K562 (cell line): ENCODE results near the gene WWC2. TPM values are rescaled to one million over a fixed set of nuclear protein-coding genes. Genes with fewer than 3 reads are reported as not detected.

ENCODE experiments used
- ATAC-seq: fragments of 200-7000 bp; cut with Tn5 transposase; 3 replicates; pipeline ENCODE4 v1.9.1; 2020; ENCODE audit warnings: moderate library complexity
- BruUV-seq: library from RNA; stranded (reverse); fragments of 400-500 nt; replicated peaks from 2 replicates; lab custom pipeline; 2021; lab: Mats Ljungman, UMichigan
- CTCF ChIA-PET: fragments of 300-600 bp; formaldehyde crosslinking; extraction: SDS; loops from one replicate; lab custom pipeline; 2021; ENCODE audit warnings: low intra/inter-chr PET ratio; lab: Yijun Ruan, JAX
- POLR2A ChIA-PET: fragments of 300-600, 350-650 bp; sonication (Branson Sonifier 250); formaldehyde crosslinking; extraction: SDS; loops from one replicate; lab custom pipeline; 2021; ENCODE audit warnings: antibody characterized with exemption, inconsistent platforms; lab: Yijun Ruan, JAX
- DNase-seq, 4 experiments: peaks; one replicate each; pipeline versions ENCODE4 v3.0.0 to v3.0.0-alpha.2; 2011 to 2018; ENCODE audit warnings: low spot score in 3 of 4, mixed read lengths in 3 of 4; ENCODE audit errors: extremely low read depth in 1 of 4
- FAIRE-seq: peaks from 2 replicates; lab custom pipeline; 2011; peaks lifted over from hg19 to GRCh38; lab: Jason Lieb, UNC
- H2AFZ ChIP-seq: 2 replicates; pipeline ENCODE4 v1.6.0; 2011; ENCODE audit warnings: low read depth, low read length, control low read depth, inconsistent platforms
- H3K27ac ChIP-seq: fragments of 200-600 bp; 3 replicates; pipeline ENCODE4 v1.8.0; 2011; ENCODE audit warnings: low read depth, mild to moderate bottlenecking, control low read depth, inconsistent platforms, low read length, moderate library complexity, mixed read lengths; ENCODE audit errors: extremely low read depth
- H3K27me3 ChIP-seq, 2 experiments: fragments of 300-600 bp in 1 of 2; 2 replicates in 1 of 2; 3 replicates in 1 of 2; pipeline versions ENCODE4 v1.6.0 to v1.8.0; 2011; ENCODE audit warnings: inconsistent platforms in 2 of 2, low read length in 2 of 2, mild to moderate bottlenecking in 1 of 2, mixed read lengths in 1 of 2, moderate library complexity in 1 of 2; ENCODE audit not compliant: control insufficient read depth in 2 of 2, insufficient read depth in 2 of 2
- H3K36me3 ChIP-seq: fragments of 300-600 bp; 3 replicates; pipeline ENCODE4 v1.8.0; 2011; ENCODE audit warnings: mild to moderate bottlenecking, low read length, inconsistent platforms; ENCODE audit not compliant: control insufficient read depth, insufficient read depth
- H3K4me1 ChIP-seq, 2 experiments: fragments of 200-600 bp in 1 of 2; replicated peaks in 1 of 2; 2 replicates in 1 of 2; 3 replicates in 1 of 2; pipeline versions ENCODE4 v1.5.1 to v1.8.0; 2011; ENCODE audit warnings: inconsistent platforms in 2 of 2, low read length in 2 of 2, mild to moderate bottlenecking in 1 of 2, mixed read lengths in 1 of 2, moderate library complexity in 1 of 2; ENCODE audit not compliant: control insufficient read depth in 2 of 2, insufficient read depth in 2 of 2
- H3K4me2 ChIP-seq: 2 replicates; pipeline ENCODE4 v1.6.1; 2011; ENCODE audit warnings: low read length, control low read depth, inconsistent platforms, mixed read lengths; ENCODE audit not compliant: insufficient read depth
- H3K4me3 ChIP-seq: fragments of 200-600 bp; sonication (generic), shearing (Covaris generic); 2 replicates; pipeline ENCODE4 v1.5.1; 2016; ENCODE audit warnings: control low read depth, inconsistent platforms
- H3K79me2 ChIP-seq: fragments of 200-600 bp; 3 replicates; pipeline ENCODE4 v1.8.0; 2011; ENCODE audit warnings: low read length, inconsistent platforms; ENCODE audit not compliant: control insufficient read depth, insufficient read depth
- H3K9ac ChIP-seq, 2 experiments: 2 replicates each; pipeline versions ENCODE4 v1.6.0 to v1.6.1; 2011; ENCODE audit warnings: low read depth in 2 of 2, low read length in 2 of 2, control low read depth in 1 of 2, inconsistent platforms in 1 of 2, mild to moderate bottlenecking in 1 of 2, mixed read lengths in 1 of 2; ENCODE audit not compliant: insufficient read depth in 1 of 2
- H3K9me1 ChIP-seq: one replicate; pipeline ENCODE4 v1.6.0; 2011; ENCODE audit warnings: inconsistent platforms, mild to moderate bottlenecking, low read length, moderate library complexity; ENCODE audit not compliant: control insufficient read depth, insufficient read depth
- H3K9me3 ChIP-seq: replicated peaks from 2 replicates; pipeline ENCODE4 v1.5.1; 2011; ENCODE audit warnings: low read depth, low read length, inconsistent platforms; ENCODE audit not compliant: control insufficient read depth, insufficient read depth
- H4K20me1 ChIP-seq: replicated peaks from 2 replicates; pipeline ENCODE4 v1.6.1; 2011; ENCODE audit warnings: low read length, inconsistent platforms, mixed read lengths; ENCODE audit not compliant: control insufficient read depth, insufficient read depth
- ETV1 ChIP-seq: fragments of 450-650 bp; conservative IDR thresholded peaks from 2 replicates; pipeline ENCODE4 v1.6.1; 2016; ENCODE audit warnings: missing genetic modification characterization, control low read depth, low read depth, missing compliant biosample characterization
- SMAD3 ChIP-seq: fragments of 450-650 bp; formaldehyde crosslinking; conservative IDR thresholded peaks from 2 replicates; pipeline ENCODE4 v1.4.0; 2020; ENCODE audit warnings: mild to moderate bottlenecking
- TAL1 ChIP-seq: fragments of 450-650 bp; IDR thresholded peaks from 2 replicates; pipeline ENCODE4 v1.6.1; 2016; ENCODE audit warnings: mild to moderate bottlenecking
- WGBS: fragments of 100-300 bp; shearing (Covaris generic); methylation state at CpG from one replicate; pipeline ENCODE4 v1.1.6; 2016; ENCODE audit warnings: low coverage, mixed read lengths; ENCODE audit not compliant: insufficient coverage; ENCODE audit errors: missing lambda C conversion rate; 5-methylcytosine and 5-hydroxymethylcytosine counted together
- in situ Hi-C: fragments of 300-500 bp; cut with MboI; formaldehyde crosslinking; loops from 4 replicates; pipeline ENCODE4 v1.15.0; 2018; ENCODE audit warnings: inconsistent platforms, mixed read lengths
- intact Hi-C: fragments of 100-400 bp; cut with micrococcal nuclease; formaldehyde crosslinking; loops from 2 replicates; pipeline ENCODE4 v1.14.2; 2022
- polyA plus RNA-seq, 8 experiments: library from polyadenylated mRNA; depleted of rRNA in 4 of 8; stranded (reverse) in 5 of 8; unstranded in 3 of 8; fragments of >200 nt; fragmentation: Nextera tagmentation in 2 of 8; fragmentation: Illumina TruSeq in 1 of 8; extraction: Ambion mirVana in 2 of 8; extraction: Trizol in 1 of 8; gene quantifications; 2 replicates each; pipeline versions ENCODE4 v1.2.1 to v1.2.3, GENCODE V29; 2011 to 2014; ENCODE audit warnings: inconsistent platforms in 1 of 8, missing spikeins in 1 of 8
- total RNA-seq, 7 experiments: library from RNA; depleted of rRNA in 6 of 7; stranded (reverse); fragments of >200 nt in 6 of 7; fragmentation: Illumina TruSeq in 2 of 7; extraction: Trizol in 2 of 7; gene quantifications; 2 replicates each; pipeline versions ENCODE4 v1.2.1 to v1.2.3, GENCODE V29; 2011 to 2021; ENCODE audit warnings: low replicate concordance in 1 of 7
- TF ChIP-seq, protein P1 (sequence below): sonication (generic); formaldehyde crosslinking; IDR thresholded peaks from 2 replicates; pipeline ENCODE4 v1.8.0; 2022; ENCODE audit warnings: mild to moderate bottlenecking, missing genetic modification reagents
- TF ChIP-seq, protein P2 (sequence below): fragments of 450-650 bp; IDR thresholded peaks from 2 replicates; pipeline ENCODE4 v1.6.1; 2017; ENCODE audit warnings: antibody characterized with exemption
- TF ChIP-seq, protein P3 (sequence below), 2 experiments: fragments of 450-650 bp in 1 of 2; sonication (generic) in 1 of 2; formaldehyde crosslinking in 1 of 2; IDR thresholded peaks in 1 of 2; conservative IDR thresholded peaks in 1 of 2; 2 replicates each; pipeline versions ENCODE4 v1.6.1 to v1.8.1; 2016 to 2023; ENCODE audit warnings: mild to moderate bottlenecking in 2 of 2, moderate library complexity in 2 of 2, inconsistent platforms in 1 of 2, missing genetic modification reagents in 1 of 2

Gene WWC2
- total and polyA plus RNA-seq, 9 of the 15 experiments (the other 6 are each of a cell fraction or from before 2014, with no cell fraction given) = 3.7 to 39.4 (median 19.6) TPM

DNA sequence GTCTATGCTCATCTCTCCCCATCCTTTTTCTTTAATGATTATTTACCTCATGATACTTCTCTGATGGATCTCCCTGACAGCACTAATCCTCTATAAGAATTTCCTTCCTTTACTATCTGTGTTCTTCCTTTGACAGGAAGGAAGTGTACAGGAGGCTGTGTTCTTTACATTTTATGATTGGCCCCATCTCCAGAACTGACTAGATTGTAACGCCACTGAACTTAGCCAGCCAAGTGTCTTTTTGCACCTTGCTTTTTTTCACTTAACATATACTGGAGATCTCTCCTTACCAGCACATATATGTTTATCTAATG, 3.9 kb upstream of the WWC2 start:
- H3K4me2 ChIP-seq = no peak overlapping the region
- POLR2A ChIA-PET = no interaction called here
- TF ChIP-seq ETV1 (tag) = peak; percentile 56; the same call in 1 of the 2 replicates
- TF ChIP-seq, protein P1, sequence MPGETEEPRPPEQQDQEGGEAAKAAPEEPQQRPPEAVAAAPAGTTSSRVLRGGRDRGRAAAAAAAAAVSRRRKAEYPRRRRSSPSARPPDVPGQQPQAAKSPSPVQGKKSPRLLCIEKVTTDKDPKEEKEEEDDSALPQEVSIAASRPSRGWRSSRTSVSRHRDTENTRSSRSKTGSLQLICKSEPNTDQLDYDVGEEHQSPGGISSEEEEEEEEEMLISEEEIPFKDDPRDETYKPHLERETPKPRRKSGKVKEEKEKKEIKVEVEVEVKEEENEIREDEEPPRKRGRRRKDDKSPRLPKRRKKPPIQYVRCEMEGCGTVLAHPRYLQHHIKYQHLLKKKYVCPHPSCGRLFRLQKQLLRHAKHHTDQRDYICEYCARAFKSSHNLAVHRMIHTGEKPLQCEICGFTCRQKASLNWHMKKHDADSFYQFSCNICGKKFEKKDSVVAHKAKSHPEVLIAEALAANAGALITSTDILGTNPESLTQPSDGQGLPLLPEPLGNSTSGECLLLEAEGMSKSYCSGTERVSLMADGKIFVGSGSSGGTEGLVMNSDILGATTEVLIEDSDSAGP = no peak
- no peak for DNase-seq
- H3K27me3 ChIP-seq = no peaks in the 10 kb centered on the region
- no peaks in the 10 kb centered on the region for H3K9me1 ChIP-seq
- intact Hi-C loops (no loop called here), in situ Hi-C loops (no loop called here)
- no peaks in the 10 kb centered on the region for H4K20me1 ChIP-seq
- no peak overlapping the region for H3K9ac ChIP-seq
- H2AFZ ChIP-seq = no peak overlapping the region
- H3K36me3 ChIP-seq = no peaks in the 10 kb centered on the region
- H3K9me3 ChIP-seq = no peaks in the 10 kb centered on the region
- CTCF ChIA-PET = no interaction called here
- peaks cover 9% of the 10 kb centered on the region for H3K79me2 ChIP-seq
- no peak overlapping the region for H3K4me3 ChIP-seq
- ATAC-seq = no peak
- 40% methylated on average over 1 of the region's 1 CpG for WGBS
- no peak overlapping the region for H3K27ac ChIP-seq
- peaks cover 0 to 29% of the 10 kb centered on the region in 2 experiments; a peak in 2 of 5 replicates for H3K4me1 ChIP-seq
- no peak for FAIRE-seq
- no TSS peak for BruUV-seq

DNA sequence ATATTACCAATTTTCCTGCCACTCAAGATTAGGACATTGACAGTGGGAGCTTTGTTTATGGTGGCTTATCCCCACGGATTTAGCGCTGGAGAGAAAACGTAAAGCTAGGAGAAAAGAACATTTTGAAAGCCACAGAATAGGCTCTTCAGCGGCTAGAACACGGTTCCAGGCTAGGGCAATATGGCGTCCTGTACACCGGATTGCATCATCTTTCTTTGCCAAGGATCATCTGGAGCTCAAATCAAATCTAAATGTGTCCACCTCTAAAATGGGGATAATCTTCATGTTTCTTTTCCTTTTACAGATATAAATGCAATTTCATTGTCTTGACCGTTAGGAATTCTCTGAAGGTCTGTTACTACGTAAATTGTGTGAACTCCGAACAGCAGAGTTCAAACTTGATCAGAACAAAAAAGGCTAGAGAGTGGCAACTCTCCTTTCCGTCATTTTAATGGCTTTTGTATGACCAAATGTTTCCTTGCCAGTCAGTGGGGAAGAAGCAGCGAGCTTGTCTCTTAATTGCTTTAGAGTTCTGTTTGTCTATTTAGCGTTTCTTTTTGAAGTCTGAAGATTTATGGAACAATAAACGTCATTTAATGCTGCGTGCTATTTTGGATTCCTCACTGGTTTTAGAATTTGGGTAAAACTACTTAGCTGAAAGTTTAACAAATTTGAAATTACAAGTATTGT, 2.6 kb upstream of the WWC2 start:
- peaks cover 22% of the 10 kb centered on the region for H3K79me2 ChIP-seq
- no peaks in the 10 kb centered on the region for H3K36me3 ChIP-seq
- POLR2A ChIA-PET = interaction anchor here (0.6 kb wide), 1 partner anchor 153 kb away, joined by 3 read pairs; no protein-coding TSS in a partner anchor
- no TSS peak for BruUV-seq
- H3K4me2 ChIP-seq = no peak overlapping the region
- peak overlapping the region; percentile 17; the same call in 1 of the 2 replicates for H2AFZ ChIP-seq
- peaks cover 3 to 29% of the 10 kb centered on the region in 2 experiments; a peak in 2 of 5 replicates for H3K4me1 ChIP-seq
- no peaks in the 10 kb centered on the region for H3K9me1 ChIP-seq
- DNase-seq = no peak
- H3K9me3 ChIP-seq = no peaks in the 10 kb centered on the region
- CTCF ChIA-PET = no interaction called here
- intact Hi-C loops = no loop called here
- H3K4me3 ChIP-seq = no peak overlapping the region
- in situ Hi-C loops = no loop called here
- H3K27ac ChIP-seq = no peak overlapping the region
- no peak overlapping the region for H3K9ac ChIP-seq
- WGBS = 62% methylated on average over 15 of the region's 15 CpGs
- ATAC-seq = no peak
- no peaks in the 10 kb centered on the region for H3K27me3 ChIP-seq
- no peaks in the 10 kb centered on the region for H4K20me1 ChIP-seq
- FAIRE-seq = no peak
- TF ChIP-seq SMAD3 (CRISPR knock-in tag) = no peak
- TF ChIP-seq, protein P2, sequence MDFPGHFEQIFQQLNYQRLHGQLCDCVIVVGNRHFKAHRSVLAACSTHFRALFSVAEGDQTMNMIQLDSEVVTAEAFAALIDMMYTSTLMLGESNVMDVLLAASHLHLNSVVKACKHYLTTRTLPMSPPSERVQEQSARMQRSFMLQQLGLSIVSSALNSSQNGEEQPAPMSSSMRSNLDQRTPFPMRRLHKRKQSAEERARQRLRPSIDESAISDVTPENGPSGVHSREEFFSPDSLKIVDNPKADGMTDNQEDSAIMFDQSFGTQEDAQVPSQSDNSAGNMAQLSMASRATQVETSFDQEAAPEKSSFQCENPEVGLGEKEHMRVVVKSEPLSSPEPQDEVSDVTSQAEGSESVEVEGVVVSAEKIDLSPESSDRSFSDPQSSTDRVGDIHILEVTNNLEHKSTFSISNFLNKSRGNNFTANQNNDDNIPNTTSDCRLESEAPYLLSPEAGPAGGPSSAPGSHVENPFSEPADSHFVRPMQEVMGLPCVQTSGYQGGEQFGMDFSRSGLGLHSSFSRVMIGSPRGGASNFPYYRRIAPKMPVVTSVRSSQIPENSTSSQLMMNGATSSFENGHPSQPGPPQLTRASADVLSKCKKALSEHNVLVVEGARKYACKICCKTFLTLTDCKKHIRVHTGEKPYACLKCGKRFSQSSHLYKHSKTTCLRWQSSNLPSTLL = no peak
- TF ChIP-seq TAL1 = no peak
- TF ChIP-seq, protein P3, sequence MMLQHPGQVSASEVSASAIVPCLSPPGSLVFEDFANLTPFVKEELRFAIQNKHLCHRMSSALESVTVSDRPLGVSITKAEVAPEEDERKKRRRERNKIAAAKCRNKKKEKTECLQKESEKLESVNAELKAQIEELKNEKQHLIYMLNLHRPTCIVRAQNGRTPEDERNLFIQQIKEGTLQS (IDR thresholded peaks at IDR 0.05) = peak; percentile 83
- TF ChIP-seq, protein P3 (CRISPR knock-in tag; conservative IDR thresholded peaks at IDR 0.05) = no peak
